HepG2 (cell line): ENCODE measurements around the gene CERS6. TPM values are rescaled to one million over a fixed set of nuclear protein-coding genes. Genes with fewer than 3 reads are reported as not detected.
A peak's percentile ranks its signal among the peaks of the same experiment; 100 is the strongest.

Experiments
- CHD4 ChIP-seq: fragments of 200-600 bp; sonication (generic); IDR thresholded peaks from 2 replicates; pipeline ENCODE4 v1.7.0; 2017; ENCODE audit warnings: mild to moderate bottlenecking, low read length, borderline replicate concordance
- EP300 ChIP-seq, 3 experiments: sonication (generic) in 1 of 3; formaldehyde crosslinking in 1 of 3; IDR thresholded peaks; 2 replicates each; pipeline versions ENCODE4 v1.5.1 to v1.6.1; 2011 to 2020; ENCODE audit warnings: low read depth in 2 of 3, low read length in 2 of 3, borderline replicate concordance in 1 of 3, improper control_type of control experiment in 1 of 3, mild to moderate bottlenecking in 1 of 3, missing genetic modification reagents in 1 of 3, moderate library complexity in 1 of 3
- ERF ChIP-seq: IDR thresholded peaks from 2 replicates; pipeline ENCODE4 v1.6.1; 2018; ENCODE audit warnings: missing biosample characterization, missing genetic modification reagents
- FOXA1 ChIP-seq, 2 experiments: fragments of 450-650 bp in 1 of 2; sonication (generic) in 1 of 2; formaldehyde crosslinking in 1 of 2; IDR thresholded peaks; 2 replicates each; pipeline versions ENCODE4 v1.4.0 to v1.6.1; 2016 to 2020; ENCODE audit warnings: missing genetic modification reagents in 1 of 2
- GABPB1 ChIP-seq: IDR thresholded peaks from 2 replicates; pipeline ENCODE4 v1.6.1; 2016; ENCODE audit warnings: mild to moderate bottlenecking, missing genetic modification reagents, moderate library complexity, missing compliant biosample characterization
- HES4 ChIP-seq: sonication (generic); formaldehyde crosslinking; IDR thresholded peaks from 2 replicates; pipeline ENCODE4 v1.9.0; 2021; ENCODE audit warnings: mild to moderate bottlenecking, missing genetic modification reagents, borderline replicate concordance
- HIVEP1 ChIP-seq: sonication (generic); formaldehyde crosslinking; IDR thresholded peaks from 2 replicates; pipeline ENCODE4 v1.4.0; 2020; ENCODE audit warnings: mild to moderate bottlenecking, missing genetic modification reagents
- HOXA3 ChIP-seq: sonication (generic); formaldehyde crosslinking; IDR thresholded peaks from 2 replicates; pipeline ENCODE4 v1.5.0; 2020; ENCODE audit warnings: missing genetic modification reagents
- IRF2 ChIP-seq: IDR thresholded peaks from 2 replicates; pipeline ENCODE4 v1.6.1; 2018; ENCODE audit warnings: missing genetic modification reagents, missing compliant biosample characterization
- KDM3A ChIP-seq: IDR thresholded peaks from 2 replicates; pipeline ENCODE4 v1.6.1; 2018; ENCODE audit warnings: low read depth, missing compliant biosample characterization
- MED8 ChIP-seq: sonication (generic); formaldehyde crosslinking; IDR thresholded peaks from 2 replicates; pipeline ENCODE4 v1.8.1; 2023; ENCODE audit warnings: mild to moderate bottlenecking, missing genetic modification reagents; ENCODE audit not compliant: insufficient replicate concordance
- MLLT10 ChIP-seq: sonication (generic); formaldehyde crosslinking; IDR thresholded peaks from 2 replicates; pipeline ENCODE4 v1.4.0; 2020; ENCODE audit warnings: missing genetic modification reagents
- NR2F2 ChIP-seq: IDR thresholded peaks from 2 replicates; pipeline ENCODE4 v1.6.1; 2012; ENCODE audit warnings: low read depth, inconsistent platforms, borderline replicate concordance
- SOX5 ChIP-seq: IDR thresholded peaks from 2 replicates; pipeline ENCODE4 v1.6.1; 2016; ENCODE audit warnings: borderline replicate concordance
- ZFP41 ChIP-seq: sonication (generic); formaldehyde crosslinking; IDR thresholded peaks from 2 replicates; pipeline ENCODE4 v1.4.0; 2020; ENCODE audit warnings: mild to moderate bottlenecking, missing genetic modification reagents, borderline replicate concordance
- ZNF296 ChIP-seq: sonication (generic); formaldehyde crosslinking; conservative IDR thresholded peaks from 2 replicates; pipeline ENCODE4 v1.5.0; 2020; ENCODE audit warnings: mild to moderate bottlenecking, missing genetic modification reagents
- ZNF567 ChIP-seq: sonication (generic); formaldehyde crosslinking; IDR thresholded peaks from 2 replicates; pipeline ENCODE4 v1.8.1; 2023; ENCODE audit warnings: mild to moderate bottlenecking, missing genetic modification reagents, borderline replicate concordance
- ZNF737 ChIP-seq: sonication (generic); formaldehyde crosslinking; IDR thresholded peaks from 2 replicates; pipeline ENCODE4 v1.5.0; 2020; ENCODE audit warnings: missing genetic modification reagents, mild to moderate bottlenecking, borderline replicate concordance
- ZNF891 ChIP-seq: sonication (generic); formaldehyde crosslinking; IDR thresholded peaks from 2 replicates; pipeline ENCODE4 v1.5.0; 2020; ENCODE audit warnings: mild to moderate bottlenecking, missing genetic modification reagents
- polyA plus RNA-seq, 8 experiments: library from polyadenylated mRNA; depleted of rRNA in 3 of 8; stranded (reverse) in 7 of 8; unstranded in 1 of 8; fragments of >200 nt; fragmentation: Illumina TruSeq in 4 of 8; extraction: Trizol in 4 of 8; gene quantifications; 2 replicates each; pipeline versions ENCODE4 v1.2.1 to v1.2.3, GENCODE V29; 2011 to 2016; ENCODE audit warnings: low read depth in 4 of 8, missing spikeins in 1 of 8, mixed read lengths in 1 of 8; ENCODE audit not compliant: insufficient read depth in 1 of 8
- total RNA-seq, 5 experiments: library from RNA; depleted of rRNA; stranded (reverse); fragments of >200 nt; fragmentation: Illumina TruSeq; extraction: Trizol; gene quantifications; 2 replicates each; pipeline ENCODE4 v1.2.3, GENCODE V29; 2016; ENCODE audit warnings: low read depth in 1 of 5
- TF ChIP-seq, protein P1 (sequence below), 2 experiments: fragments of 450-650 bp in 1 of 2; sonication (generic) in 1 of 2; formaldehyde crosslinking in 1 of 2; IDR thresholded peaks; 2 replicates each; pipeline versions ENCODE4 v1.6.1 to v1.8.0; 2016 to 2022; ENCODE audit warnings: antibody characterized with exemption in 1 of 2, mild to moderate bottlenecking in 1 of 2, missing genetic modification reagents in 1 of 2
- TF ChIP-seq, protein P2 (sequence below): sonication (generic); formaldehyde crosslinking; IDR thresholded peaks from 2 replicates; pipeline ENCODE4 v1.5.1; 2020; ENCODE audit warnings: missing genetic modification reagents, mild to moderate bottlenecking, borderline replicate concordance

Gene CERS6
- total and polyA plus RNA-seq, 2 of the 13 experiments (the other 11 are each of a cell fraction or from before 2014, with no cell fraction given): 10.1 to 20.3 TPM

DNA sequence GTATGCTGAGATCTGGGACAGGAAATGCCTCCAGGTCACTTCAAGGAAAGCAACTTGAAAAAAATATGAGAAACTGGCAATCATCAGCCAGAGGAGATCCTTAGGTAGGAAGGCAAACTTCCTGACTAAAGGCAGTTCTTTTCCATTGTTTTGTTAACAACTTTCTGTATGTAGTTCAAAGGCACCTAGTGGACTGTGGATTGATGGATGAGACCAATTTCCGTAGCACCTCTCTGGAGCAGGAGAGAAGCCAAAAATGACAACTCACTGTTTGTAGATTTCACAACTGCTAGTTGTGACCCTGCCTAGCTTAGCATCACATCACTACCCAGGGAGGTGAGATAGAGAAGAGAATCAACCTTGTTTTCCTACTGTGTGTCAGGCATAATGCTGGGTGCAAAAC lies 324.6 kb downstream of the CERS6 start (continued):
- no peak for TF ChIP-seq NR2F2
- TF ChIP-seq HES4 (CRISPR knock-in tag): no peak
- TF ChIP-seq EP300 (IDR thresholded peaks at IDR 0.05; ENCODE audit: low read depth in 2 of 2, low read length in 2 of 2): peak in 1 of 2 experiments; percentile 44; a peak in 1 of 4 replicates
- TF ChIP-seq EP300 (CRISPR knock-in tag; IDR thresholded peaks at IDR 0.05; ENCODE audit: borderline replicate concordance): no peak
- TF ChIP-seq KDM3A (CRISPR knock-in tag): no peak
- TF ChIP-seq IRF2 (CRISPR knock-in tag): no peak
- TF ChIP-seq HOXA3: no peak
- no peak for TF ChIP-seq FOXA1 (IDR thresholded peaks at IDR 0.05)
- TF ChIP-seq FOXA1 (CRISPR knock-in tag; IDR thresholded peaks at IDR 0.05): peak; percentile 62
- peak; percentile 66 for TF ChIP-seq SOX5 (CRISPR knock-in tag)
- TF ChIP-seq, protein P1, sequence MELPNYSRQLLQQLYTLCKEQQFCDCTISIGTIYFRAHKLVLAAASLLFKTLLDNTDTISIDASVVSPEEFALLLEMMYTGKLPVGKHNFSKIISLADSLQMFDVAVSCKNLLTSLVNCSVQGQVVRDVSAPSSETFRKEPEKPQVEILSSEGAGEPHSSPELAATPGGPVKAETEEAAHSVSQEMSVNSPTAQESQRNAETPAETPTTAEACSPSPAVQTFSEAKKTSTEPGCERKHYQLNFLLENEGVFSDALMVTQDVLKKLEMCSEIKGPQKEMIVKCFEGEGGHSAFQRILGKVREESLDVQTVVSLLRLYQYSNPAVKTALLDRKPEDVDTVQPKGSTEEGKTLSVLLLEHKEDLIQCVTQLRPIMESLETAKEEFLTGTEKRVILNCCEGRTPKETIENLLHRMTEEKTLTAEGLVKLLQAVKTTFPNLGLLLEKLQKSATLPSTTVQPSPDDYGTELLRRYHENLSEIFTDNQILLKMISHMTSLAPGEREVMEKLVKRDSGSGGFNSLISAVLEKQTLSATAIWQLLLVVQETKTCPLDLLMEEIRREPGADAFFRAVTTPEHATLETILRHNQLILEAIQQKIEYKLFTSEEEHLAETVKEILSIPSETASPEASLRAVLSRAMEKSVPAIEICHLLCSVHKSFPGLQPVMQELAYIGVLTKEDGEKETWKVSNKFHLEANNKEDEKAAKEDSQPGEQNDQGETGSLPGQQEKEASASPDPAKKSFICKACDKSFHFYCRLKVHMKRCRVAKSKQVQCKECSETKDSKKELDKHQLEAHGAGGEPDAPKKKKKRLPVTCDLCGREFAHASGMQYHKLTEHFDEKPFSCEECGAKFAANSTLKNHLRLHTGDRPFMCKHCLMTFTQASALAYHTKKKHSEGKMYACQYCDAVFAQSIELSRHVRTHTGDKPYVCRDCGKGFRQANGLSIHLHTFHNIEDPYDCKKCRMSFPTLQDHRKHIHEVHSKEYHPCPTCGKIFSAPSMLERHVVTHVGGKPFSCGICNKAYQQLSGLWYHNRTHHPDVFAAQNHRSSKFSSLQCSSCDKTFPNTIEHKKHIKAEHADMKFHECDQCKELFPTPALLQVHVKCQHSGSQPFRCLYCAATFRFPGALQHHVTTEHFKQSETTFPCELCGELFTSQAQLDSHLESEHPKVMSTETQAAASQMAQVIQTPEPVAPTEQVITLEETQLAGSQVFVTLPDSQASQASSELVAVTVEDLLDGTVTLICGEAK (IDR thresholded peaks at IDR 0.05): no peak
- TF ChIP-seq, protein P1 (CRISPR knock-in tag; IDR thresholded peaks at IDR 0.05): no peak
- TF ChIP-seq ERF (CRISPR knock-in tag): no peak
- no peak for TF ChIP-seq ZNF891 (CRISPR knock-in tag)
- no peak for TF ChIP-seq ZFP41 (CRISPR knock-in tag)
- no peak for TF ChIP-seq HIVEP1 (CRISPR knock-in tag)
- TF ChIP-seq GABPB1 (CRISPR knock-in tag): no peak
- TF ChIP-seq MED8: no peak
- TF ChIP-seq CHD4: no peak
- TF ChIP-seq ZNF296 (CRISPR knock-in tag): no peak
- TF ChIP-seq, protein P2, sequence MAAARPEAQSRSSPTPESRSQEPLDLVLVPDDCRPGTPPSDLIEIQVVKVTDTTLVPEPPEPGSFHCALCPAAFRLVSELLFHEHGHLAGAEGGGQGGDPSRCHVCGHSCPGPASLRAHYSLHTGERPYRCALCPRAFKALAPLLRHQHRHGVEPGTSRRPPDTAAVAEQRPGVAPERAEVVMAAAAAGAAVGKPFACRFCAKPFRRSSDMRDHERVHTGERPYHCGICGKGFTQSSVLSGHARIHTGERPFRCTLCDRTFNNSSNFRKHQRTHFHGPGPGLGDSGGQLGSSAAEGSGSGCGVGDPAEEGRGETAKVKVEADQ (CRISPR knock-in tag): no peak
- TF ChIP-seq MLLT10 (CRISPR knock-in tag): no peak
- no peak for TF ChIP-seq ZNF567 (CRISPR knock-in tag)
- no peak for TF ChIP-seq ZNF737 (CRISPR knock-in tag)
